ENCODE measurements around the gene ACKR4.
"Not testable (repeated sequence)": the region's sequence is repeated elsewhere in the genome, so short reads cannot be mapped to it uniquely, and the experiment has no call there.

ACKR4 gene

DNA sequence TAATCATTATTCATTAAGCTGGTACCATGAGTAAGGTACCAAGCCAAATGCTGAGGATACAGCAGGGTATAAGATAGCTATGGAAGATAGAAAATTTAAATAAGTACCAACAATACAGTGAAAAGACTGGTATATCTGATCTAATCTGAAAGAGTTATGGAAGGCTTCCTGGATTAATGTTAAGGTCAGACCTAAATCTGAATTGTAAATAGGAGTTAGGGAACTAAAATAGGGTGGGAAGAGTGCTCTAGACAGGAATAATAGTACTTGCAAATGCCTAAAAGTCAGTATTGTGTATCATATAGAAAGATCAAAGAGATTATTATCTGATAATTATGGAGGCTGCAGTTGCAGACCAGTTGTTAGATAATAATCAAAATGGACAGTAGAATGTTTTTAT lies 2.6 kb upstream of the ACKR4 start:
- DNase-seq (ENCODE audit: low spot score), result no peak

GRCh38 chr3:132595014-132595413 lies 2.1 kb upstream of the ACKR4 start:
- no peak for DNase-seq (ENCODE audit: low spot score)

DNA sequence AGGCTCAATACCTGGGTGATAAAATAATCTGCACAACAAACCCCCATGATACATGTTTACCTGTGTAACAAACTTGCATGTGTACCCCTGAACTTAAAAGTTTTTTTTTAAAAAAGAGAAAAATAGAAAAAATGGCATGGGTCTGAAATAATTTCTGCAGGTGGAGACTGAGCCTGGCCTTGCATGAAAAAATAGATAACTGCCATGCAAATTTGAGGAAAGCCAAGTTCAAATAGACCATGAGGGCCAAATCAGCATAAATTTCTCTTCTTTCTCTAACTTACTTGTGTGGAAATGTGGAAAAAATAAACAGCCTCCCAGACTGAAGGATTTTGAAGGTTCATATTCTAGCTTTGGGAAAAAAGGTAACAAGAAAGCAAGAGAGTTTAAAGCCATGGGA lies 744 bp upstream of the ACKR4 start:
- no peak for DNase-seq (ENCODE audit: low spot score)

DNA sequence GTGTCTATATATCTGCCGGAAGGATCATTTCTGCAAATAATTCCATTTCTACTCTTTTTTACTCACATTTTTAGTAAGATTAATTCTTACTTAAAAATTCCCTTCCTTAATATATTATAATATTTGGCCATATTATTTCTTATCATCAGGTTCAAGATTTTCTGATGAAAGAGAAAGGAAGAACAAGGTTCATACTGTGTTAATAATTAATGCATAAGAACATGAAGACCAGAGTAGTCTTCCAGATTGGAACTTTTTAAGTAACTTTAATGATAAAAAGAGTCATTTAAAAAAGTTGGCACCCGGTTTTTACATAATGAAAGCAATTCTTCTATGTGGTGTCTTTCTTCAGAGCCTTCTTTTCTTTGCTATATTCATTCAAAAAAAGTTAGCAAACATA lies 590 bp downstream of the ACKR4 start:
- DNase-seq (ENCODE audit: low spot score), result no peak

DNA sequence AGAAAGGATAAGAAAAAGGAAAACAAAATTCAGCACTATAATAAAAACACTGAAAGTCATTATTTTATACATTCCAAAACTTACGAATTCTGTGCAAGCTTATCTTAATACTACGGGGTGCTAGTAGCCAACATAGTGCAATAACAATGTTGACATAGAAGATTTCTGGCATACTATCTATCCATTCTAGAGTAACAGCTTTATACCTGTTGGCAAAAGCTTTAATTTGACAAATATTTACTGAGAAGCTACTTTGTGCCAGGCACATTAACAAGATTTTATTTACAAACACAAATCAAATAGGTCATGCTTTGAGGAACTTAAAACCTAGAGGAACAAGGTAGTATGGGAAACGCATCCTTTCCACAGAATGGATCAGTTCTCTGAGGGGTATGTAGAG lies 1.1 kb downstream of the ACKR4 start:
- DNase-seq (ENCODE audit: low spot score), result no peak

- DNase-seq (ENCODE audit: low spot score), result not testable (repeated sequence)
Measured at GRCh38 chr3:132600614-132601013, 3.5 kb downstream of the ACKR4 start.

- DNase-seq (ENCODE audit: low spot score), result no peak
Measured at GRCh38 chr3:132605374-132605792, 8.3 kb downstream of the ACKR4 start.

- no peak for DNase-seq (ENCODE audit: low spot score)
Measured at GRCh38 chr3:132606085-132606484, 9.0 kb downstream of the ACKR4 start.

- not testable (repeated sequence) for DNase-seq (ENCODE audit: low spot score)
Measured at GRCh38 chr3:132606620-132607019, 9.6 kb downstream of the ACKR4 start.

DNA sequence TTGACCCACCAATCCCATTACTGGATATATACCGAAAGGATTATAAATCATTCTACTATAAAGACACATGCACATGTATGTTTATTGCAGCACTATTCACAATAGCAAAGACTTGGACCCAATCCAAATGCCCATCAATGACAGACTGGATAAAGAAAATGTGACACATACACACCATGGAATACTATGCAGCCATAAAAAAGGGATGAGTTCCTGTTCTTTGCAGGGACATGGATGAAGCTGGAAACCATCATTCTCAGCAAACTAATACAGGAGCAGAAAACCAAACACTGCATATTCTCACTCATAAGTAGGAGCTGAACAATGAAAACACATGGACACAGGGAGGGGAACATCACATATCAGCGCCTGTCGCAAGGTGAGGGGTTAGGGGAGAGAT lies 18.2 kb downstream of the ACKR4 start:
- DNase-seq (ENCODE audit: low spot score), result not testable (repeated sequence)

DNA sequence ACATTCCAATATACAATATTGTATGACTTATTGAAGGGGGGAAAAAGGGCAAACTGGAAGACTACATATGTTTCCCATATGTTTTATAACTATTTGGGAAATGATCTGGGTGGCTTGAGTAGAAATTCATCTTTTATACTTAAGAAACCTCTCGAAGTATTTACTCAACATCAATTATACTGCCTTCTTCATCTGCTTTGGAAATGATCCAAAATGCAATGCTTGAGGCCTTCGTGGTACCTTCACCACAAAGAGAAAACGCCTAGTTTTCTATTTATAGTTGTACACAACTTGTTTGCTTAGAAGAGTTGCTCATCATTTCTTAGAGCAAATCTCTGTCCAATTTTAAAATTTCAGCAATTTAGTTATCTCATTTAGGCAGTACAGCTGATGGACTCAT lies 18.8 kb downstream of the ACKR4 start:
- DNase-seq (ENCODE audit: low spot score), result no peak

DNA sequence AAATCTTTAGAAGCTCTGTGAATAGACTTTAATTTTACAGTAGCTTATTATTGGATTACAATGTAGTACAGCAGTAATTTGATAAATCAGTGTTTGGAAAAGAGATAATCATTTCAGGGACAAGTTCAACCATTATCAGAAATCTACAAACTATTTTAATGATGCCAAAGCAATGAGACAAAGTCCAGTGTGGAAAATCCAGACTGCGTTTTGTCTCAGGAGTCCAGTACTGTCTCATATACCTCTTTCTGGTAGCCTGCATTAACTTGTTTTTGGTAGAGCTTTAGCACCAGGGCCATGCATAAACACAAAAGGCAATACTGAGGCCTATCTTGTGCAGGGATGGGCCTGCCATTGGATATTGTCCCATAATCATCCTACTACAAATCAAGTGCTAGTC lies 19.7 kb downstream of the ACKR4 start:
- DNase-seq (ENCODE audit: low spot score), result no peak

- DNase-seq (ENCODE audit: low spot score), result no peak
Measured at GRCh38 chr3:132622148-132622547, 25.1 kb downstream of the ACKR4 start.

DNA sequence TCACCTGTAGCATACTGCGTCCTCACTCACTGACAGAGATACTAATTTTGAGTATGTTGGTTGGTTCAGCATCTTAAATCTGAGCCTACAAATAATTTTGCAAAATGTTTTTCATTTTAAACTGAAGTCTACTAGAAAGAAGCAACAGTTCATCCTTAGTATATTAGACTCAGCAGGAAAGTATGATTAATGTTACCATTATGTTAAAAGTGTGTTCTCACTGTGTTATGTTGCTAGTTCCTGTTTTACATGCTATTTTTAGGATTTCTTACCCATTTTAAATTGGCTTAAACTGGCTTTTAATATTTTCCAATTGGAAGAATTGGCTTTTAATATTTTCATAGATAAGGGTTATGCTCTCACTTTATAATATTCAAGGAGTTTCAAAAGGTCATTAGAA lies 25.7 kb downstream of the ACKR4 start:
- DNase-seq (ENCODE audit: low spot score), result no peak

- no peak for DNase-seq (ENCODE audit: low spot score)
Measured at GRCh38 chr3:132623646-132624045, 26.6 kb downstream of the ACKR4 start.

- DNase-seq (ENCODE audit: low spot score), result no peak
Measured at GRCh38 chr3:132624790-132625189, 27.7 kb downstream of the ACKR4 start.

GRCh38 chr3:132625613-132626012 lies 28.5 kb downstream of the ACKR4 start:
- DNase-seq (ENCODE audit: low spot score), result no peak

GRCh38 chr3:132626955-132627354 lies 29.9 kb downstream of the ACKR4 start:
- no peak for DNase-seq (ENCODE audit: low spot score)

- DNase-seq (ENCODE audit: low spot score), result no peak
Measured at GRCh38 chr3:132628157-132628556, 31.1 kb downstream of the ACKR4 start.

- no peak for DNase-seq (ENCODE audit: low spot score)
Measured at GRCh38 chr3:132629928-132630327, 32.9 kb downstream of the ACKR4 start.

DNA sequence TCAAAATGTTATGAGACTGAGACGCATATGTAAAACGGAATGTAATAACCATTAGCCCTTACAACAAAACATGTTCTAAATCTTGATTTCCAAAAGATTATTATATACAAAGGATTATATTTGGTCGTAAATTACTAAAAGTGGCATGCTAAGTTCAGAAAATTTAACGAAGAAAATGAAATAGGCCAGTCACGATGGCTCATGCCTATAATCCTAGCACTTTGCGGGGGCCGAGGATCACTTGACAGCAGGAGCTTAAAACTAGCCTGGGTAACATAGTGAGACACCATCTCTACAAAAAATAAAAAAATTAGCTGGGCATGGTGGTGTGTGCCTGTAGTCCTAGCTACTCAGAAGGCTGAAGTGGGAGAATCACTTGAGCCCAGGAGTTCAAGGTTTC lies 33.5 kb downstream of the ACKR4 start:
- no peak for DNase-seq (ENCODE audit: low spot score)

GRCh38 chr3:132635052-132635451 lies 38.0 kb downstream of the ACKR4 start:
- DNase-seq (ENCODE audit: low spot score), result no peak

- no peak for DNase-seq (ENCODE audit: low spot score)
Measured at GRCh38 chr3:132637590-132637989, 40.5 kb downstream of the ACKR4 start.

- no peak for DNase-seq (ENCODE audit: low spot score)
Measured at GRCh38 chr3:132638706-132639105, 41.6 kb downstream of the ACKR4 start.

GRCh38 chr3:132641427-132641826 lies 44.4 kb downstream of the ACKR4 start:
- not testable (repeated sequence) for DNase-seq (ENCODE audit: low spot score)

Measured in hematopoietic multipotent progenitor cell treated with erythropoietin and hydrocortisone succinate and interleukin-3 and kit ligand, for 17 days (in vitro differentiated cells).